M059J (cell line): Measurements from ENCODE around the gene PRL. TPM values are rescaled to one million over a fixed set of nuclear protein-coding genes. Genes with fewer than 3 reads are reported as not detected.

Experiments
- DNase-seq: peaks from one replicate; pipeline ENCODE4 v3.0.0-alpha.2; 2012; ENCODE audit warnings: low read depth
- total RNA-seq: library from RNA; depleted of rRNA; stranded (reverse); fragments of >200 nt; shearing (Covaris generic); gene quantifications from 2 replicates; pipeline ENCODE4 v1.2.3, GENCODE V29; 2014; rRNA removed

PRL gene
- total RNA-seq: not detected in 2 replicates

GRCh38 chr6:22296936-22297335, at the start of gene PRL:
TSS of gene PRL (minus strand) at chr6:22297036. CDS start at chr6:22296982, 54 bp downstream.
- no peak for DNase-seq

GRCh38 chr6:22343864-22344263, 47.0 kb upstream of the PRL start:
- DNase-seq: no peak

- DNase-seq: no peak
These were observed 37.9 kb upstream of the PRL start for GRCh38 chr6:22334778-22335177.

GRCh38 chr6:22333802-22334201, 37.0 kb upstream of the PRL start:
- peak; percentile 67 for DNase-seq

- DNase-seq: peak; percentile 62
These were observed 35.9 kb upstream of the PRL start for GRCh38 chr6:22332711-22333110.

- no peak for DNase-seq
These were observed 35.4 kb upstream of the PRL start for GRCh38 chr6:22332216-22332615.

- DNase-seq: no peak
These were observed 34.1 kb upstream of the PRL start for GRCh38 chr6:22330941-22331340.

- DNase-seq: no peak
These were observed 31.6 kb upstream of the PRL start for GRCh38 chr6:22328474-22328873.

GRCh38 chr6:22327881-22328280, 31.0 kb upstream of the PRL start:
- no peak for DNase-seq

GRCh38 chr6:22326500-22326899, 29.7 kb upstream of the PRL start:
- DNase-seq: no peak

- no peak for DNase-seq
These were observed 28.6 kb upstream of the PRL start for GRCh38 chr6:22325481-22325880.

GRCh38 chr6:22323848-22324247, 27.0 kb upstream of the PRL start:
- peak; percentile 29 for DNase-seq

GRCh38 chr6:22322103-22323030, 25.5 kb upstream of the PRL start:
- DNase-seq: no peak

- DNase-seq: peak; percentile 98
These were observed 23.9 kb upstream of the PRL start for GRCh38 chr6:22320750-22321149.

GRCh38 chr6:22318404-22318803, 21.6 kb upstream of the PRL start:
- DNase-seq: no peak

GRCh38 chr6:22313796-22314195, 17.0 kb upstream of the PRL start:
- DNase-seq: no peak

GRCh38 chr6:22308939-22309338, 12.1 kb upstream of the PRL start:
- no peak for DNase-seq

- peak; percentile 40 for DNase-seq
These were observed 10.1 kb upstream of the PRL start for GRCh38 chr6:22306741-22307466.

GRCh38 chr6:22302838-22303237, 6.0 kb upstream of the PRL start:
- no peak for DNase-seq

GRCh38 chr6:22300273-22300998, 3.6 kb upstream of the PRL start:
- peak; percentile 47 for DNase-seq

GRCh38 chr6:22298475-22298890, 1.6 kb upstream of the PRL start:
- no peak for DNase-seq

- no peak for DNase-seq
These were observed 769 bp downstream of the PRL start for GRCh38 chr6:22296067-22296466.
